Loucy (cell line): ENCODE measurements around the gene TES.
A peak's percentile ranks its signal among the peaks of the same experiment; 100 is the strongest.

Source experiments
- H2AFZ ChIP-seq: fragments of 200-600 bp; sonication (generic); 2 replicates; pipeline ENCODE4 v1.6.0; 2016; ENCODE audit warnings: antibody characterized with exemption, mild to moderate bottlenecking, low read length, moderate library complexity
- H3F3A ChIP-seq: fragments of 200-600 bp; 2 replicates; pipeline ENCODE4 v1.6.0; 2016; ENCODE audit warnings: antibody characterized with exemption, low read depth, mild to moderate bottlenecking
- H3K27me3 ChIP-seq: fragments of 200-600 bp; sonication (generic); 2 replicates; pipeline ENCODE4 v1.6.1; 2014; ENCODE audit warnings: low read length, mild to moderate bottlenecking; ENCODE audit not compliant: insufficient read depth, poor library complexity, severe bottlenecking
- H3K36me3 ChIP-seq: fragments of 200-600 bp; sonication (generic); 2 replicates; pipeline ENCODE4 v1.6.1; 2016; ENCODE audit warnings: low read length; ENCODE audit not compliant: insufficient read depth
- H3K4me1 ChIP-seq: fragments of 200-600 bp; sonication (generic); 2 replicates; pipeline ENCODE4 v1.5.1; 2014; ENCODE audit warnings: low read length, mild to moderate bottlenecking; ENCODE audit not compliant: insufficient read depth, poor library complexity, severe bottlenecking
- H3K4me2 ChIP-seq: fragments of 200-600 bp; sonication (generic); 2 replicates; pipeline ENCODE4 v1.6.0; 2014; ENCODE audit warnings: antibody characterized with exemption, low read length, low read depth, mild to moderate bottlenecking; ENCODE audit not compliant: poor library complexity, severe bottlenecking
- H3K4me3 ChIP-seq: fragments of 200-600 bp; sonication (generic); 2 replicates; pipeline ENCODE4 v1.5.1; 2014; ENCODE audit warnings: low read length, mild to moderate bottlenecking, mixed read lengths; ENCODE audit not compliant: poor library complexity, severe bottlenecking
- H3K79me2 ChIP-seq: fragments of 200-600 bp; sonication (generic); 2 replicates; pipeline ENCODE4 v1.6.1; 2014; ENCODE audit warnings: low read length; ENCODE audit not compliant: insufficient read depth
- H3K9ac ChIP-seq: fragments of 200-600 bp; sonication (generic); 2 replicates; pipeline ENCODE4 v1.6.0; 2014; ENCODE audit warnings: mild to moderate bottlenecking, low read depth, low read length, moderate library complexity; ENCODE audit not compliant: poor library complexity, severe bottlenecking
- H3K9me2 ChIP-seq: fragments of 200-600 bp; sonication (generic); replicated peaks from 2 replicates; pipeline ENCODE4 v1.6.1; 2016; ENCODE audit warnings: low read depth, low read length, mixed read lengths
- H3K9me3 ChIP-seq: fragments of 200-600 bp; sonication (generic); 2 replicates; pipeline ENCODE4 v1.6.1; 2014; ENCODE audit warnings: mild to moderate bottlenecking, antibody characterized with exemption, low read length, low read depth; ENCODE audit not compliant: insufficient read depth
- H4K20me1 ChIP-seq: fragments of 200-600 bp; sonication (generic); 2 replicates; pipeline ENCODE4 v1.6.0; 2014; ENCODE audit warnings: antibody characterized with exemption, low read length, mild to moderate bottlenecking; ENCODE audit not compliant: insufficient read depth, poor library complexity, severe bottlenecking
- CTCF ChIP-seq: fragments of 200-600 bp; sonication (generic); conservative IDR thresholded peaks from 2 replicates; pipeline ENCODE4 v1.5.1; 2014; ENCODE audit warnings: mild to moderate bottlenecking, antibody characterized with exemption, low read length
- EZH2phosphoT487 ChIP-seq: fragments of 200-600 bp; IDR thresholded peaks from 2 replicates; pipeline ENCODE4 v1.6.1; 2018; ENCODE audit warnings: antibody characterized with exemption, mild to moderate bottlenecking, moderate library complexity, borderline replicate concordance

The TES gene

GRCh38 chr7:116246357-116246756 lies 36.0 kb downstream of the TES start:
- H3K79me2 ChIP-seq = no peaks in the 10 kb centered on the region

GRCh38 chr7:116249969-116250553 lies 39.7 kb downstream of the TES start:
- H3K4me3 ChIP-seq = no peak overlapping the region
- no peaks in the 10 kb centered on the region for H3K79me2 ChIP-seq
- H3K9me3 ChIP-seq = peaks cover 1% of the 10 kb centered on the region; the same call in 1 of the 2 replicates
- H4K20me1 ChIP-seq = no peaks in the 10 kb centered on the region
- no peaks in the 10 kb centered on the region for H3K9me2 ChIP-seq
- H3K9ac ChIP-seq = no peak overlapping the region
- H3K4me1 ChIP-seq = no peaks in the 10 kb centered on the region
- peak; percentile 68 for TF ChIP-seq CTCF
- no peak for TF ChIP-seq EZH2phosphoT487
- no peak overlapping the region for H2AFZ ChIP-seq
- no peaks in the 10 kb centered on the region for H3K36me3 ChIP-seq
- H3K27me3 ChIP-seq = no peaks in the 10 kb centered on the region
- no peak overlapping the region for H3K4me2 ChIP-seq
- H3F3A ChIP-seq = no peaks in the 10 kb centered on the region

More at GRCh38 chr7:116246357-116246756, 36.0 kb downstream of the TES start:
- no peak overlapping the region for H2AFZ ChIP-seq
- no peaks in the 10 kb centered on the region for H3F3A ChIP-seq
- H3K4me3 ChIP-seq = no peak overlapping the region
- no peaks in the 10 kb centered on the region for H3K4me1 ChIP-seq
- no peaks in the 10 kb centered on the region for H4K20me1 ChIP-seq
- H3K9me3 ChIP-seq = peaks cover 6% of the 10 kb centered on the region; the same call in 1 of the 2 replicates
- no peak overlapping the region for H3K9ac ChIP-seq
- H3K36me3 ChIP-seq = no peaks in the 10 kb centered on the region
- no peak overlapping the region for H3K4me2 ChIP-seq
- no peaks in the 10 kb centered on the region for H3K27me3 ChIP-seq
- TF ChIP-seq CTCF (no peak), EZH2phosphoT487 (no peak)
- no peaks in the 10 kb centered on the region for H3K9me2 ChIP-seq

- Histone ChIP-seq H3K36me3 (no peaks in the 10 kb centered on the region), H2AFZ (no peak overlapping the region), H3K9ac (no peak overlapping the region)
Measured at GRCh38 chr7:116251675-116252074, 41.3 kb downstream of the TES start.

More at GRCh38 chr7:116251675-116252074, 41.3 kb downstream of the TES start:
- Histone ChIP-seq H3K27me3 (no peaks in the 10 kb centered on the region), H3F3A (no peaks in the 10 kb centered on the region), H3K79me2 (no peaks in the 10 kb centered on the region), H3K4me3 (no peak overlapping the region), H3K9me3 (no peaks in the 10 kb centered on the region), H3K9me2 (no peaks in the 10 kb centered on the region), H4K20me1 (no peaks in the 10 kb centered on the region), H3K4me2 (no peak overlapping the region), H3K4me1 (no peaks in the 10 kb centered on the region)
- TF ChIP-seq CTCF (no peak), EZH2phosphoT487 (no peak)
